ENCODE data around the gene AHCYL2. TPM values are rescaled to one million over a fixed set of nuclear protein-coding genes. Genes with fewer than 3 reads are reported as not detected.

The AHCYL2 gene
- total RNA-seq, 1 experiment from 2014 or later = 17.0 TPM

- DNase-seq (ENCODE audit: low read depth, low spot score) (no peak), ATAC-seq (no peak)
- Histone ChIP-seq H2AFZ (ENCODE audit: low read depth, low read length, poor library complexity, severe bottlenecking) (peak overlapping the region; percentile 57), H3K36me3 (ENCODE audit: control insufficient read depth in 1 of 2, insufficient read depth in 2 of 2, low read length in 2 of 2) (no peaks in the 10 kb centered on the region), H3K4me3 (replicated peaks in 1 of 2; ENCODE audit: low read depth in 1 of 2, low read length in 2 of 2) (peak overlapping the region; percentile 80 to 94), H3K79me2 (ENCODE audit: insufficient read depth, low read length) (peaks cover 6% of the 10 kb centered on the region), H3K4me2 (ENCODE audit: low read length) (peak overlapping the region; percentile 94), H3K27ac (ENCODE audit: low read depth, low read length) (peak overlapping the region; percentile 71; the same call in 1 of the 2 replicates), H3K4me1 (ENCODE audit: control insufficient read depth in 1 of 2, insufficient read depth in 2 of 2, low read length in 2 of 2) (peaks cover 9 to 24% of the 10 kb centered on the region in 2 experiments; a peak in 3 of 4 replicates), H3K27me3 (ENCODE audit: insufficient read depth, low read length) (no peaks in the 10 kb centered on the region), H3K9ac (ENCODE audit: low read length) (peak overlapping the region; percentile 77), H4K20me1 (ENCODE audit: insufficient read depth) (no peaks in the 10 kb centered on the region), H3K9me3 (ENCODE audit: control insufficient read depth in 1 of 2, insufficient read depth in 1 of 2, low read depth in 1 of 2, low read length in 2 of 2) (no peaks in the 10 kb centered on the region), H3K9me2 (ENCODE audit: insufficient read depth) (no peaks in the 10 kb centered on the region)
- ChIA-PET RAD21 (ENCODE audit: low non-redundant PET in 1 of 2, low total read pairs in 2 of 2, uncharacterized antibody in 2 of 2, unreplicated experiment in 2 of 2) (no interaction called here), POLR2A (no interaction called here), CTCF (no interaction called here)
- TSS peak; percentile 62 for BruUV-seq (replicated peaks)
- intact Hi-C loops (cut with micrococcal nuclease) = loop anchor here (2.0 kb wide), 2 partner anchors 73 to 785 kb away; no protein-coding TSS in a partner anchor
- TF ChIP-seq SRF (IDR thresholded peaks at IDR 0.05; ENCODE audit: low read depth) (no peak), ZBTB33 (IDR thresholded peaks at IDR 0.05; ENCODE audit: extremely low read depth, insufficient replicate concordance, low read length) (no peak), SP1 (IDR thresholded peaks at IDR 0.05; ENCODE audit: low read depth) (no peak), EGR1 (IDR thresholded peaks at IDR 0.05; ENCODE audit: low read depth) (no peak), RAD21 (IDR thresholded peaks at IDR 0.05; ENCODE audit: low read depth) (no peak), POLR2A (IDR thresholded peaks at IDR 0.05; ENCODE audit: borderline replicate concordance, extremely low read depth, insufficient read depth, insufficient read length) (no peak), SIN3A (IDR thresholded peaks at IDR 0.05; ENCODE audit: low read depth) (no peak), FOSL1 (IDR thresholded peaks at IDR 0.05; ENCODE audit: low read depth) (no peak)
Measured at GRCh38 chr7:129225931-129226572, 1.2 kb downstream of the AHCYL2 start.

All from HCT116 (cell line).